ENCODE results near the gene ATP9B. TPM values are rescaled to one million over a fixed set of nuclear protein-coding genes. Genes with fewer than 3 reads are reported as not detected.
"Not testable (repeated sequence)": the region's sequence is repeated elsewhere in the genome, so short reads cannot be mapped to it uniquely, and the experiment has no call there.

ATP9B gene
- polyA plus RNA-seq, 1 of the 3 experiments (the other 2 are of a cell fraction) = 11.2 TPM

GRCh38 chr18:79375441-79376154, 306.4 kb downstream of the ATP9B start:
- Histone ChIP-seq H3K9ac (no peak overlapping the region), H3K9me2 (no peaks in the 10 kb centered on the region), H3K79me2 (ENCODE audit: insufficient read depth) (no peaks in the 10 kb centered on the region), H3K4me2 (no peak overlapping the region), H4K20me1 (ENCODE audit: insufficient read depth) (no peaks in the 10 kb centered on the region), H2AFZ (ENCODE audit: low read depth) (no peak overlapping the region), H3K27ac (ENCODE audit: low read depth in 2 of 2, low read length in 1 of 2) (no peak overlapping the region), H3K4me3 (ENCODE audit: low read depth in 2 of 2, low read length in 1 of 2) (no peak overlapping the region), H3K9me3 (no peaks in the 10 kb centered on the region), H3K27me3 (ENCODE audit: insufficient read depth) (no peaks in the 10 kb centered on the region), H3F3A (replicated peaks; ENCODE audit: insufficient read depth) (no peaks in the 10 kb centered on the region), H3K4me1 (ENCODE audit: control insufficient read depth in 1 of 2, insufficient read depth in 2 of 2, low read depth in 1 of 2, low read length in 1 of 2) (no peaks in the 10 kb centered on the region), H3K36me3 (replicated peaks in 1 of 2; ENCODE audit: control insufficient read depth in 1 of 2, insufficient read depth in 2 of 2, low read length in 1 of 2) (peaks cover 3 to 8% of the 10 kb centered on the region in 2 experiments)
- POLR2A ChIA-PET = interaction anchor here (0.6 kb wide), 1 partner anchor 206 kb away, joined by 3 read pairs; no protein-coding TSS in a partner anchor
- no peak for DNase-seq
- no peak for TF ChIP-seq RFX5 (IDR thresholded peaks at IDR 0.05; ENCODE audit: low read length)
- no peak for TF ChIP-seq JUND (IDR thresholded peaks at IDR 0.05)
- WGBS (ENCODE audit: low lambda C conversion rate) = 95% methylated on average over 7 of the region's 10 CpGs
- CTCF ChIA-PET = interaction anchor here (0.9 to 1.5 kb wide), 4 partner anchors 10 to 154 kb away, joined by 3 to 4 read pairs (median 3); no protein-coding TSS in a partner anchor

- H3K9ac ChIP-seq; H3K4me3 ChIP-seq (ENCODE audit: low read depth in 2 of 2, low read length in 1 of 2); H3K27me3 ChIP-seq (ENCODE audit: insufficient read depth); H3K9me2 ChIP-seq; H3F3A ChIP-seq (replicated peaks; ENCODE audit: insufficient read depth); H3K36me3 ChIP-seq (replicated peaks in 1 of 2; ENCODE audit: control insufficient read depth in 1 of 2, insufficient read depth in 2 of 2, low read length in 1 of 2); H3K27ac ChIP-seq (ENCODE audit: low read depth in 2 of 2, low read length in 1 of 2); POLR2A ChIA-PET; H3K79me2 ChIP-seq (ENCODE audit: insufficient read depth); H4K20me1 ChIP-seq (ENCODE audit: insufficient read depth); H3K4me1 ChIP-seq (ENCODE audit: control insufficient read depth in 1 of 2, insufficient read depth in 2 of 2, low read depth in 1 of 2, low read length in 1 of 2); H3K4me2 ChIP-seq; H2AFZ ChIP-seq (ENCODE audit: low read depth); DNase-seq; H3K9me3 ChIP-seq: not testable (repeated sequence)
- CTCF ChIA-PET = interaction anchor here (1.2 kb wide), 1 partner anchor 150 kb away, joined by 3 read pairs; no protein-coding TSS in a partner anchor
- WGBS (ENCODE audit: low lambda C conversion rate) = 93% methylated on average over 12 of the region's 12 CpGs
These were observed 307.5 kb downstream of the ATP9B start for GRCh38 chr18:79376661-79377060.

- Histone ChIP-seq H3K9me3 (no peaks in the 10 kb centered on the region), H2AFZ (ENCODE audit: low read depth) (no peak overlapping the region), H3K36me3 (replicated peaks in 1 of 2; ENCODE audit: control insufficient read depth in 1 of 2, insufficient read depth in 2 of 2, low read length in 1 of 2) (peaks cover 3 to 8% of the 10 kb centered on the region in 2 experiments), H3K9me2 (no peaks in the 10 kb centered on the region), H3K27me3 (ENCODE audit: insufficient read depth) (peaks cover 2% of the 10 kb centered on the region; the same call in 1 of the 2 replicates), H3K27ac (ENCODE audit: low read depth in 2 of 2, low read length in 1 of 2) (no peak overlapping the region), H3F3A (replicated peaks; ENCODE audit: insufficient read depth) (no peaks in the 10 kb centered on the region), H3K79me2 (ENCODE audit: insufficient read depth) (no peaks in the 10 kb centered on the region), H3K4me1 (ENCODE audit: control insufficient read depth in 1 of 2, insufficient read depth in 2 of 2, low read depth in 1 of 2, low read length in 1 of 2) (no peaks in the 10 kb centered on the region), H3K4me2 (no peak overlapping the region), H3K9ac (no peak overlapping the region), H3K4me3 (ENCODE audit: low read depth in 2 of 2, low read length in 1 of 2) (no peak overlapping the region), H4K20me1 (ENCODE audit: insufficient read depth) (no peaks in the 10 kb centered on the region)
- ChIA-PET POLR2A (no interaction called here), CTCF (interaction anchor here (1.2 kb wide), 1 partner anchor 149 kb away, joined by 3 read pairs; no protein-coding TSS in a partner anchor)
- DNase-seq = no peak
- 94% methylated on average over 12 of the region's 19 CpGs for WGBS (ENCODE audit: low lambda C conversion rate)
- TF ChIP-seq ZBTB33 (IDR thresholded peaks at IDR 0.05; ENCODE audit: borderline replicate concordance, low read depth) = no peak
- TF ChIP-seq FOXM1 (IDR thresholded peaks at IDR 0.05; ENCODE audit: low read depth) = no peak
- TF ChIP-seq RCOR1 (IDR thresholded peaks at IDR 0.05; ENCODE audit: low read length) = no peak
- TF ChIP-seq CTCF (IDR thresholded peaks at IDR 0.05) = no peak
- TF ChIP-seq EP300 (IDR thresholded peaks at IDR 0.05; ENCODE audit: borderline replicate concordance in 1 of 2, low read depth in 1 of 2, low read length in 1 of 2) = no peak
- TF ChIP-seq RFX5 (IDR thresholded peaks at IDR 0.05; ENCODE audit: low read length) = no peak
- no peak for TF ChIP-seq RXRA (IDR thresholded peaks at IDR 0.05; ENCODE audit: borderline replicate concordance, low read depth)
- TF ChIP-seq REST (IDR thresholded peaks at IDR 0.05; ENCODE audit: low read depth, low read length) = no peak
- TF ChIP-seq FOSL2 (IDR thresholded peaks at IDR 0.05; ENCODE audit: borderline replicate concordance, low read depth) = no peak
These were observed 308.1 kb downstream of the ATP9B start for GRCh38 chr18:79377187-79377891.
